ENCODE results near the gene SUGT1.
A peak's percentile ranks its signal among the peaks of the same experiment; 100 is the strongest.

The SUGT1 gene

GRCh38 chr13:52646967-52647366 lies 5.7 kb upstream of the SUGT1 start:
- DNase-seq (ENCODE audit: low spot score), result no peak
- in situ Hi-C loops (cut with MboI; ENCODE audit: low sequenced_read_pairs, unreplicated experiment), result no loop called here
- TF ChIP-seq CTCF (IDR thresholded peaks at IDR 0.05; ENCODE audit: borderline replicate concordance, control extremely low read depth, extremely low read depth, insufficient read depth, missing control alignments), result no peak

- TF ChIP-seq CTCF (IDR thresholded peaks at IDR 0.05; ENCODE audit: borderline replicate concordance, control extremely low read depth, extremely low read depth, insufficient read depth, missing control alignments), result no peak
- DNase-seq (ENCODE audit: low spot score), result no peak
- in situ Hi-C loops (cut with MboI; ENCODE audit: low sequenced_read_pairs, unreplicated experiment), result no loop called here
These were observed 1.9 kb upstream of the SUGT1 start for GRCh38 chr13:52650731-52651130.

- in situ Hi-C loops (cut with MboI; ENCODE audit: low sequenced_read_pairs, unreplicated experiment), result no loop called here
- no peak for DNase-seq (ENCODE audit: low spot score)
- TF ChIP-seq CTCF (IDR thresholded peaks at IDR 0.05; ENCODE audit: borderline replicate concordance, control extremely low read depth, extremely low read depth, insufficient read depth, missing control alignments), result no peak
These were observed 790 bp upstream of the SUGT1 start for GRCh38 chr13:52651897-52652195.

- in situ Hi-C loops (cut with MboI; ENCODE audit: low sequenced_read_pairs, unreplicated experiment), result no loop called here
- no peak for TF ChIP-seq CTCF (IDR thresholded peaks at IDR 0.05; ENCODE audit: borderline replicate concordance, control extremely low read depth, extremely low read depth, insufficient read depth, missing control alignments)
- peak; percentile 49 for DNase-seq (ENCODE audit: low spot score)
These were observed 306 bp downstream of the SUGT1 start for GRCh38 chr13:52652980-52653303.

GRCh38 chr13:52659340-52659739 lies 6.7 kb downstream of the SUGT1 start:
- no peak for TF ChIP-seq CTCF (IDR thresholded peaks at IDR 0.05; ENCODE audit: borderline replicate concordance, control extremely low read depth, extremely low read depth, insufficient read depth, missing control alignments)
- no peak for DNase-seq (ENCODE audit: low spot score)
- in situ Hi-C loops (cut with MboI; ENCODE audit: low sequenced_read_pairs, unreplicated experiment), result no loop called here

- in situ Hi-C loops (cut with MboI; ENCODE audit: low sequenced_read_pairs, unreplicated experiment), result no loop called here
- no peak for TF ChIP-seq CTCF (IDR thresholded peaks at IDR 0.05; ENCODE audit: borderline replicate concordance, control extremely low read depth, extremely low read depth, insufficient read depth, missing control alignments)
These were observed 11.6 kb downstream of the SUGT1 start for GRCh38 chr13:52664272-52664671.

GRCh38 chr13:52665325-52665724 lies 12.7 kb downstream of the SUGT1 start:
- in situ Hi-C loops (cut with MboI; ENCODE audit: low sequenced_read_pairs, unreplicated experiment), result no loop called here
- no peak for TF ChIP-seq CTCF (IDR thresholded peaks at IDR 0.05; ENCODE audit: borderline replicate concordance, control extremely low read depth, extremely low read depth, insufficient read depth, missing control alignments)
- DNase-seq (ENCODE audit: low spot score), result peak; percentile 25

More at GRCh38 chr13:52664272-52664671, 11.6 kb downstream of the SUGT1 start:
- no peak for DNase-seq (ENCODE audit: low spot score)

All from GM13976 (cell line).